Mucosa of descending colon (tissue), 3 donors: ENCODE measurements around the gene TCERG1L. TPM values are rescaled to one million over a fixed set of nuclear protein-coding genes. Genes with fewer than 3 reads are reported as not detected.

Experiments
- ATAC-seq: fragments of 200-7000 bp; cut with Tn5 transposase; one replicate; pipeline ENCODE4 v1.9.1; 2020; ENCODE audit warnings: mild to moderate bottlenecking, moderate library complexity
- DNase-seq, 3 donors: peaks; one replicate each; pipeline ENCODE4 v3.0.0-alpha.2; 2020
- H3K36me3 ChIP-seq: fragments of 200-600 bp; one replicate; pipeline ENCODE4 v1.8.0; 2021; ENCODE audit warnings: low read depth, mild to moderate bottlenecking
- H3K4me1 ChIP-seq: fragments of 200-600 bp; one replicate; pipeline ENCODE4 v1.8.0; 2021; ENCODE audit warnings: low read depth, mild to moderate bottlenecking
- H3K4me3 ChIP-seq: fragments of 200-600 bp; one replicate; pipeline ENCODE4 v1.8.0; 2021; ENCODE audit warnings: mild to moderate bottlenecking
- H3K9me3 ChIP-seq: fragments of 200-600 bp; one replicate; pipeline ENCODE4 v1.8.0; 2021; ENCODE audit warnings: mild to moderate bottlenecking
- CTCF ChIP-seq: fragments of 200-600 bp; IDR thresholded peaks from one replicate; pipeline ENCODE4 v1.8.0; 2022; ENCODE audit warnings: antibody characterized with exemption, mild to moderate bottlenecking
- intact Hi-C, 2 donors: fragments of 100-400 bp; cut with DNase I in 1 of 2; cut with micrococcal nuclease in 1 of 2; formaldehyde crosslinking; loops; one replicate each; pipeline versions ENCODE4 v1.11.0 to v1.11.1; 2022; cut with DNase I, micrococcal nuclease
- total RNA-seq, 3 donors: library from RNA; stranded (reverse); fragmentation: NEBNext Ultra II Directional in 2 of 3; extraction: Animal tissue kit (Norgen Biotek cat#: 25700) in 2 of 3; gene quantifications; one replicate each; pipeline versions ENCODE4 v1.2.1 to v1.2.4, GENCODE V29; 2021 to 2023
- donor health status: DM: no; HTN: no; CAD: no; lungs with moderate emphysema.
- donor health status: DM: no; HTN: no; CAD: no.
- donor health status: DM: no; HTN: yes; CAD: no.

TCERG1L gene
- total RNA-seq, 3 donors from 2014 or later: not detected

GRCh38 chr10:131149111-131149510 lies 162.4 kb downstream of the TCERG1L start:
- Histone ChIP-seq H3K4me1 (no peaks in the 10 kb centered on the region), H3K36me3 (no peaks in the 10 kb centered on the region), H3K9me3 (peaks cover 7% of the 10 kb centered on the region), H3K4me3 (no peak overlapping the region)
- ATAC-seq: no peak
- TF ChIP-seq CTCF: no peak
- DNase-seq: no peak
- intact Hi-C loops: no loop called here

- no peak overlapping the region for H3K4me3 ChIP-seq
- peaks cover 7% of the 10 kb centered on the region for H3K9me3 ChIP-seq
- no peaks in the 10 kb centered on the region for H3K4me1 ChIP-seq
- ATAC-seq (no peak), DNase-seq (no peak)
- intact Hi-C loops: no loop called here
- TF ChIP-seq CTCF: no peak
- H3K36me3 ChIP-seq: no peaks in the 10 kb centered on the region
Observed at GRCh38 chr10:131148270-131148669, 163.3 kb downstream of the TCERG1L start.

GRCh38 chr10:131147301-131147975 lies 164.1 kb downstream of the TCERG1L start:
- Histone ChIP-seq H3K4me1 (no peaks in the 10 kb centered on the region), H3K36me3 (no peaks in the 10 kb centered on the region), H3K4me3 (no peak overlapping the region), H3K9me3 (peaks cover 7% of the 10 kb centered on the region)
- intact Hi-C loops: no loop called here
- no peak for TF ChIP-seq CTCF
- ATAC-seq (no peak), DNase-seq (no peak)

- H3K4me1 ChIP-seq: no peaks in the 10 kb centered on the region
- no peak for ATAC-seq
- TF ChIP-seq CTCF: no peak
- H3K36me3 ChIP-seq: no peaks in the 10 kb centered on the region
- DNase-seq: no peak
- H3K4me3 ChIP-seq: no peak overlapping the region
- intact Hi-C loops: no loop called here
- peaks cover 8% of the 10 kb centered on the region for H3K9me3 ChIP-seq
Observed at GRCh38 chr10:131146790-131147189, 164.7 kb downstream of the TCERG1L start.

GRCh38 chr10:131145756-131146155 lies 165.8 kb downstream of the TCERG1L start:
- Histone ChIP-seq H3K36me3 (no peaks in the 10 kb centered on the region), H3K9me3 (peaks cover 4% of the 10 kb centered on the region), H3K4me1 (no peaks in the 10 kb centered on the region), H3K4me3 (no peak overlapping the region)
- DNase-seq (no peak), ATAC-seq (no peak)
- intact Hi-C loops: no loop called here
- TF ChIP-seq CTCF: no peak
